OCI-LY1 (cell line): ENCODE data around the gene ABCA13.

ENCODE experiments used
- H2AFZ ChIP-seq: fragments of 200-600 bp; sonication (generic), shearing (Covaris generic); 2 replicates; pipeline ENCODE4 v1.6.0; 2014; ENCODE audit warnings: antibody characterized with exemption, mild to moderate bottlenecking, low read length
- H3F3A ChIP-seq: fragments of 200-600 bp; sonication (generic), shearing (Covaris generic); 2 replicates; pipeline ENCODE4 v1.6.0; 2014; ENCODE audit warnings: mild to moderate bottlenecking, antibody characterized with exemption, low read length, moderate library complexity; ENCODE audit not compliant: insufficient read depth
- H3K27ac ChIP-seq: fragments of 200-600 bp; sonication (generic); 2 replicates; pipeline ENCODE4 v1.5.1; 2014; ENCODE audit warnings: low read length, mixed run types, mild to moderate bottlenecking, low read depth; ENCODE audit not compliant: poor library complexity, severe bottlenecking
- H3K27me3 ChIP-seq: fragments of 200-600 bp; sonication (generic); 2 replicates; pipeline ENCODE4 v1.6.0; 2014; ENCODE audit warnings: antibody characterized with exemption, mild to moderate bottlenecking, low read length, moderate library complexity; ENCODE audit not compliant: insufficient read depth
- H3K36me3 ChIP-seq: fragments of 200-600 bp; sonication (generic); 2 replicates; pipeline ENCODE4 v1.6.1; 2014; ENCODE audit warnings: mild to moderate bottlenecking, antibody characterized with exemption, low read length, moderate library complexity, mixed read lengths; ENCODE audit not compliant: insufficient read depth
- H3K4me1 ChIP-seq: fragments of 200-600 bp; sonication (generic); 2 replicates; pipeline ENCODE4 v1.5.1; 2014; ENCODE audit warnings: mild to moderate bottlenecking, low read length, moderate library complexity; ENCODE audit not compliant: insufficient read depth, severe bottlenecking
- H3K4me2 ChIP-seq: fragments of 200-600 bp; sonication (generic), shearing (Covaris generic); 2 replicates; pipeline ENCODE4 v1.6.1; 2014; ENCODE audit warnings: low read length
- H3K4me3 ChIP-seq: fragments of 200-600 bp; sonication (generic); 2 replicates; pipeline ENCODE4 v1.5.1; 2014; ENCODE audit warnings: low read length, low read depth, mild to moderate bottlenecking, mixed read lengths; ENCODE audit not compliant: poor library complexity, severe bottlenecking
- H3K79me2 ChIP-seq: fragments of 200-600 bp; shearing (Covaris generic); 2 replicates; pipeline ENCODE4 v1.6.1; 2016; ENCODE audit warnings: mixed run types, low read length, mixed read lengths; ENCODE audit not compliant: insufficient read depth
- H3K9ac ChIP-seq: fragments of 200-600 bp; sonication (generic), shearing (Covaris generic); 2 replicates; pipeline ENCODE4 v1.6.1; 2014; ENCODE audit warnings: mild to moderate bottlenecking, low read length, mixed read lengths
- H3K9me2 ChIP-seq: fragments of 200-600 bp; sonication (generic), shearing (Covaris generic); 2 replicates; pipeline ENCODE4 v1.6.1; 2014; ENCODE audit warnings: low read depth, mild to moderate bottlenecking, low read length, mixed read lengths
- H3K9me3 ChIP-seq: fragments of 200-600 bp; shearing (Covaris generic); 2 replicates; pipeline ENCODE4 v1.6.1; 2014; ENCODE audit warnings: low read length, mixed read lengths
- H4K20me1 ChIP-seq: fragments of 200-600 bp; sonication (generic), shearing (Covaris generic); 2 replicates; pipeline ENCODE4 v1.6.0; 2016; ENCODE audit warnings: mild to moderate bottlenecking, low read length; ENCODE audit not compliant: insufficient read depth
- CTCF ChIP-seq: fragments of 200-600 bp; sonication (generic), shearing (Covaris generic); IDR thresholded peaks from 2 replicates; pipeline ENCODE4 v1.5.1; 2017; ENCODE audit warnings: mild to moderate bottlenecking, antibody characterized with exemption, low read length, moderate library complexity, mixed read lengths
- EZH2 ChIP-seq: fragments of 200-600 bp; sonication (generic), shearing (Covaris generic); IDR thresholded peaks from 2 replicates; pipeline ENCODE4 v1.8.0; 2017; ENCODE audit warnings: borderline replicate concordance, mixed run types, mild to moderate bottlenecking, antibody characterized with exemption, low read length, moderate library complexity, mixed read lengths

The ABCA13 gene

DNA sequence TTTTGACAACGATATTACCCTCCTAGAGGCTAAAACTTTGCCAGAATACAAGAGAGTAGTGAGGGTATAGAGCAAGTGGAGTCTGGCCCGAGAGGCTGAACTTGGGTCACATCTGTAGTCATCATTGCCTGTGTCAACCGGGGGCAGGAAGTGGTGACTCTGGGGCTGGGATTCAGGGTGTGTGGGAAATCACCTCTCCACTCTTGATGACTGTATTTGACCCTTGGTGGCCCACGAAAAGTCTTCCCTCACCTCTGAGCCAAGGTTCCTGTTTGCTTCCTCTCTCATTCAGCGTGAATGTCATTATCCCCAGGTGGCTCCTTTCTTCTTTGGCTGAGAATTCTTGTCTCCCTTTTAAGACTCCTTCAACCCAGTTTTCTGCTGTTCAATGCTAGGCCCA, 240.4 kb downstream of the ABCA13 start:
- H3F3A ChIP-seq: no peaks in the 10 kb centered on the region
- H3K27ac ChIP-seq: no peak overlapping the region
- no peak overlapping the region for H3K4me3 ChIP-seq
- H3K4me1 ChIP-seq: no peaks in the 10 kb centered on the region
- no peaks in the 10 kb centered on the region for H3K9me2 ChIP-seq
- TF ChIP-seq CTCF: no peak
- TF ChIP-seq EZH2: no peak
- no peak overlapping the region for H2AFZ ChIP-seq
- H3K27me3 ChIP-seq: no peaks in the 10 kb centered on the region
- H4K20me1 ChIP-seq: no peaks in the 10 kb centered on the region
- H3K36me3 ChIP-seq: no peaks in the 10 kb centered on the region
- no peaks in the 10 kb centered on the region for H3K9me3 ChIP-seq
- H3K4me2 ChIP-seq: no peak overlapping the region
- no peak overlapping the region for H3K9ac ChIP-seq
- no peaks in the 10 kb centered on the region for H3K79me2 ChIP-seq

DNA sequence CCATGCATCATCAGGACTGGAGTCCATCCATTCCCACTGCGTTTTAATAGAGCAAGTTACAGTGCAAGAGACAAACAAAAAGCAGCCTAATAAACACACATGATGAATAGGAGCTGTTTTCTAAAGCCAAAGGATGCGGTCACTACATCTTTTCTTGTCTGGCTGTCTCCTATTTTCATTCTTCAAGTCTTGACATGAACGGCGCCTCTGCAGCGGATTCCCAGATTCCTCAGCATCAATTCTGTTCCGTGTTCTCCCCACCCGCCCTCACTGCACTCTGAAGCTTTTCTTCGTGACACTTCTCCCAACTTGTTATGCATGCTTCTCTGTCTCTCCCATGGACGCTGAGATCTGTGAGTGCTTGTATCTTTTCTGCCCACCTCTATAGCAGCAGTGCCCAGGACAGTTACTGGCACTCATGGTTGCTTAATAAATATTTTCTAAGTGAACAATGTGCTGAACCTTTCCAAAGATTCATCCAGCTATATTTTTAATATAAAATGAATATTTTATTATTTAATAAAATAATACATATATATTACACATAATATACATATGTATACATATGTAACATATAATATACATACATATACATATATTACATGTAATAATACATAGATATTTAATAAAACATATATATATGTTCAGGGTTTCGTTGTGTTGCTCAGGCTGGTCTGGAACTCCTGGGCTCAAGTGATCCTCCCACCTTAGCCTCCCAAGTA, 242.9 kb downstream of the ABCA13 start:
- H3K4me3 ChIP-seq: no peak overlapping the region

DNA sequence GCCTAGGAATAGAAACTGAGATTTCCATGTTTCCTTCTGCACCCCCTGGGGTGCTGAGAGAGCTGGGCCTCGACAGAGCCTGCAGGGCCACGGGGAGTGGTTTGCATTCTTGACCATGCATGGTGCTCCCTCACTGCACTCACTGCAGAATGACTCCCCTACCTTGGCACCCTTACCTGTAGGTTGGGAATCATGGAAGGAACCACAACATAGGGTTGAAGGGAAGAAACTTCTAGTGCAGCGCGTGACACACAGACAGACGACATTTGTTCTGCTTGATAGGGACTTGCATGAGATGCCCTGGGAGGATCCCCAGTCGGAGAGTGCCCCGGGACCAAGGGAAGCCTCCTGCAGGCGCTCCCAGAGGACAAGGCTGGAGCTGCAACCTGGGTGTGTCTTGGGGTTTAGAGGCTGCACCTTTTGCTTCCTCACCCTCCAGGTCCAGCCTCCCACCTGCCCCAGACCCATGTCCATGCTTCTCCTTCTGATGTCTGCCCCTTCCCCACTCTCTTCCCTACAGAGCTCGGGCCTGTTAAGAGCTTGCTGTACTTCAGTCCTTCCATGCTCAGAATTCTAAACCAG, 245.2 kb downstream of the ABCA13 start:
- H3K4me1 ChIP-seq: no peaks in the 10 kb centered on the region
- no peaks in the 10 kb centered on the region for H3K27me3 ChIP-seq
- no peak overlapping the region for H3K9ac ChIP-seq
- no peak overlapping the region for H3K4me3 ChIP-seq
- H3K79me2 ChIP-seq: no peaks in the 10 kb centered on the region
- TF ChIP-seq EZH2 (no peak), CTCF (no peak; the same call in 1 of the 2 replicates)
- H2AFZ ChIP-seq: no peak overlapping the region
- no peaks in the 10 kb centered on the region for H3K9me3 ChIP-seq
- H4K20me1 ChIP-seq: no peaks in the 10 kb centered on the region
- H3K4me2 ChIP-seq: no peak overlapping the region
- H3K36me3 ChIP-seq: no peaks in the 10 kb centered on the region
- no peaks in the 10 kb centered on the region for H3K9me2 ChIP-seq
- H3K27ac ChIP-seq: no peak overlapping the region
- no peaks in the 10 kb centered on the region for H3F3A ChIP-seq

More for the DNA sequence above, 242.9 kb downstream of the ABCA13 start:
- Histone ChIP-seq H3K4me2 (no peak overlapping the region), H3K9ac (no peak overlapping the region), H3F3A (no peaks in the 10 kb centered on the region), H3K9me3 (no peaks in the 10 kb centered on the region), H3K79me2 (no peaks in the 10 kb centered on the region), H2AFZ (no peak overlapping the region), H4K20me1 (no peaks in the 10 kb centered on the region), H3K27me3 (no peaks in the 10 kb centered on the region), H3K9me2 (no peaks in the 10 kb centered on the region), H3K4me1 (no peaks in the 10 kb centered on the region), H3K36me3 (no peaks in the 10 kb centered on the region), H3K27ac (no peak overlapping the region)
- TF ChIP-seq EZH2: no peak
- TF ChIP-seq CTCF: no peak
